K562 (cell line): Measurements from ENCODE around the gene ERAL1. TPM values are rescaled to one million over a fixed set of nuclear protein-coding genes. Genes with fewer than 3 reads are reported as not detected.

Experiments used
- BCOR ChIP-seq: fragments of 450-650 bp; IDR thresholded peaks from 2 replicates; pipeline ENCODE4 v1.6.1; 2016
- BRD4 ChIP-seq: fragments of 200-600 bp; sonication (generic); IDR thresholded peaks from 2 replicates; pipeline ENCODE4 v1.6.1; 2017; ENCODE audit warnings: inconsistent platforms
- E4F1 ChIP-seq: fragments of 250-450 bp; sonication (Bioruptor Pico); IDR thresholded peaks from 2 replicates; pipeline ENCODE4 v1.5.0; 2021; ENCODE audit warnings: mild to moderate bottlenecking, borderline replicate concordance
- ELF1 ChIP-seq: fragments of 200-800 bp; sonication (Bioruptor generic); IDR thresholded peaks from 2 replicates; pipeline ENCODE4 v1.6.1; 2016; ENCODE audit warnings: missing genetic modification characterization, missing compliant biosample characterization
- FUS ChIP-seq: fragments of 200-400 bp; formaldehyde crosslinking; optimal IDR thresholded peaks from 2 replicates; pipeline ENCODE3; 2017; ENCODE audit warnings: low read depth, low read length
- GTF2A2 ChIP-seq: IDR thresholded peaks from 2 replicates; pipeline ENCODE4 v1.6.1; 2016; ENCODE audit warnings: mild to moderate bottlenecking, missing genetic modification characterization, missing compliant biosample characterization
- HDAC2 ChIP-seq: fragments of 450-650 bp; IDR thresholded peaks from 2 replicates; pipeline ENCODE4 v1.6.1; 2016; ENCODE audit warnings: mild to moderate bottlenecking
- HMG20B ChIP-seq: fragments of 250-450 bp; sonication (Bioruptor Pico); IDR thresholded peaks from 2 replicates; pipeline ENCODE4 v1.5.0; 2021; ENCODE audit warnings: mild to moderate bottlenecking
- JUND ChIP-seq, 2 experiments: IDR thresholded peaks; 2 replicates in 1 of 2; 3 replicates in 1 of 2; pipeline ENCODE4 v1.6.1; 2011; ENCODE audit warnings: borderline replicate concordance in 2 of 2, low read depth in 2 of 2, low read length in 2 of 2, improper control_type of control experiment in 1 of 2, missing biosample characterization in 1 of 2, missing genetic modification characterization in 1 of 2, missing genetic modification reagents in 1 of 2
- KLF10 ChIP-seq: fragments of 250-450 bp; sonication (Bioruptor Pico); IDR thresholded peaks from 2 replicates; pipeline ENCODE4 v1.6.1; 2021; ENCODE audit warnings: matching md5 sums
- MTA2 ChIP-seq: fragments of 450-650 bp; IDR thresholded peaks from 2 replicates; pipeline ENCODE4 v1.6.1; 2016; ENCODE audit warnings: low read depth
- MXD1 ChIP-seq: fragments of 250-450 bp; sonication (Bioruptor Pico); IDR thresholded peaks from 2 replicates; pipeline ENCODE4 v1.8.0; 2021; ENCODE audit warnings: borderline replicate concordance, mild to moderate bottlenecking, moderate library complexity; ENCODE audit not compliant: poor library complexity, severe bottlenecking
- NFRKB ChIP-seq: fragments of 450-650 bp; IDR thresholded peaks from 2 replicates; pipeline ENCODE4 v1.6.1; 2016; ENCODE audit warnings: low read depth
- PHF20 ChIP-seq: fragments of 450-650 bp; IDR thresholded peaks from 2 replicates; pipeline ENCODE4 v1.6.1; 2018; ENCODE audit not compliant: partially characterized antibody
- PHF8 ChIP-seq: fragments of 200-600 bp; sonication (generic); IDR thresholded peaks from 2 replicates; pipeline ENCODE4 v1.6.1; 2012; ENCODE audit warnings: mixed run types, mild to moderate bottlenecking, inconsistent platforms, low read length, moderate library complexity, borderline replicate concordance
- SMC3 ChIP-seq: conservative IDR thresholded peaks from 2 replicates; pipeline ENCODE4 v1.6.1; 2011; ENCODE audit warnings: low read depth, low read length, improper control_type of control experiment; ENCODE audit not compliant: insufficient read depth
- SPI1 ChIP-seq: IDR thresholded peaks from 2 replicates; pipeline ENCODE4 v1.6.1; 2011; ENCODE audit warnings: low read depth, low read length, control low read depth, borderline replicate concordance
- SREBF1 ChIP-seq: fragments of 150-350 bp; IDR thresholded peaks from 2 replicates; pipeline ENCODE4 v1.6.1; 2014; ENCODE audit warnings: antibody characterized with exemption, low read depth, low read length, borderline replicate concordance
- TBP ChIP-seq: optimal IDR thresholded peaks from 2 replicates; pipeline ENCODE3; 2011; ENCODE audit warnings: low read depth, low read length, improper control_type of control experiment
- ZBTB26 ChIP-seq: fragments of 450-650 bp; formaldehyde crosslinking; IDR thresholded peaks from 2 replicates; pipeline ENCODE4 v1.4.0; 2022; ENCODE audit warnings: missing genetic modification characterization
- ZEB2 ChIP-seq: fragments of 450-650 bp; IDR thresholded peaks from 2 replicates; pipeline ENCODE4 v1.6.1; 2016
- ZKSCAN3 ChIP-seq: fragments of 250-450 bp; sonication (Bioruptor Pico); IDR thresholded peaks from 2 replicates; pipeline ENCODE4 v1.4.0; 2020
- ZKSCAN8 ChIP-seq: fragments of 200-800 bp; sonication (Bioruptor generic); IDR thresholded peaks from 2 replicates; pipeline ENCODE4 v1.6.1; 2016; ENCODE audit warnings: missing genetic modification characterization, missing compliant biosample characterization
- ZNF143 ChIP-seq: sonication (generic); formaldehyde crosslinking; IDR thresholded peaks from 2 replicates; pipeline ENCODE4 v1.9.0; 2022; ENCODE audit warnings: mild to moderate bottlenecking, missing genetic modification reagents
- ZNF347 ChIP-seq: fragments of 450-650 bp; formaldehyde crosslinking; IDR thresholded peaks from 2 replicates; pipeline ENCODE4 v1.4.0; 2020; ENCODE audit warnings: low read depth, mild to moderate bottlenecking, moderate library complexity
- ZNF57 ChIP-seq: fragments of 450-650 bp; formaldehyde crosslinking; IDR thresholded peaks from 2 replicates; pipeline ENCODE4 v1.4.0; 2020; ENCODE audit warnings: mild to moderate bottlenecking, moderate library complexity
- polyA plus RNA-seq, 8 experiments: library from polyadenylated mRNA; depleted of rRNA in 4 of 8; stranded (reverse) in 5 of 8; unstranded in 3 of 8; fragments of >200 nt; fragmentation: Nextera tagmentation in 2 of 8; fragmentation: Illumina TruSeq in 1 of 8; extraction: Ambion mirVana in 2 of 8; extraction: Trizol in 1 of 8; gene quantifications; 2 replicates each; pipeline versions ENCODE4 v1.2.1 to v1.2.3, GENCODE V29; 2011 to 2014; ENCODE audit warnings: inconsistent platforms in 1 of 8, missing spikeins in 1 of 8
- total RNA-seq, 7 experiments: library from RNA; depleted of rRNA in 6 of 7; stranded (reverse); fragments of >200 nt in 6 of 7; fragmentation: Illumina TruSeq in 2 of 7; extraction: Trizol in 2 of 7; gene quantifications; 2 replicates each; pipeline versions ENCODE4 v1.2.1 to v1.2.3, GENCODE V29; 2011 to 2021; ENCODE audit warnings: low replicate concordance in 1 of 7

The ERAL1 gene
- total and polyA plus RNA-seq, 9 of the 15 experiments (the other 6 are each of a cell fraction or from before 2014, with no cell fraction given): 37.5 to 351 (median 106) TPM

- TF ChIP-seq SMC3 (0 out of 2 replicates have a peak, but pooled peaks have one; percentile 4), ZNF347 (no peak), ZNF143 (CRISPR knock-in tag) (peak; percentile 66), HMG20B (no peak), BCOR (no peak), MXD1 (CRISPR knock-in tag) (peak; percentile 41), PHF8 (peak; percentile 71; the same call in 1 of the 2 replicates), BRD4 (no peak), ZKSCAN3 (no peak), MTA2 (peak; percentile 48; the same call in 1 of the 2 replicates), SREBF1 (no peak), HDAC2 (peak; percentile 89), GTF2A2 (tag) (0 out of 2 replicates have a peak, but pooled peaks have one; percentile 45), KLF10 (CRISPR knock-in tag) (no peak), PHF20 (peak; percentile 57), ZEB2 (peak; percentile 96), ELF1 (tag) (peak; percentile 75; the same call in 1 of the 2 replicates), ZKSCAN8 (CRISPR knock-in tag) (0 out of 2 replicates have a peak, but pooled peaks have one; percentile 22), ZBTB26 (CRISPR knock-in tag) (peak; percentile 31; the same call in 1 of the 2 replicates), NFRKB (peak; percentile 47), TBP (peak; percentile 94), SPI1 (no peak), ZNF57 (0 out of 2 replicates have a peak, but pooled peaks have one; percentile 31), FUS (no peak), E4F1 (CRISPR knock-in tag) (no peak), JUND (IDR thresholded peaks at IDR 0.05; ENCODE audit: borderline replicate concordance, low read depth, low read length) (no peak; the same call in 1 of the 2 replicates), JUND (tag; IDR thresholded peaks at IDR 0.05; ENCODE audit: borderline replicate concordance, low read depth, low read length) (peak; percentile 71; the same call in 2 of the 3 replicates)
These were observed 6.8 kb downstream of the ERAL1 start (continued) for GRCh38 chr17:28861393-28862203.
